Glutamatergic neuron (in vitro differentiated cells): Measurements from ENCODE around the gene COMMD1. TPM values are rescaled to one million over a fixed set of nuclear protein-coding genes. Genes with fewer than 3 reads are reported as not detected.

ENCODE experiments used
- DNase-seq: peaks from one replicate; pipeline ENCODE4 v3.0.0; 2022
- H3K27ac Mint-ChIP-seq: one replicate; pipeline ENCODE4 v1.8.0; 2020; ENCODE audit warnings: mild to moderate bottlenecking, mixed read lengths, inconsistent platforms; ENCODE audit not compliant: unreplicated experiment
- H3K27me3 Mint-ChIP-seq: one replicate; pipeline ENCODE4 v1.8.0; 2020; ENCODE audit warnings: mild to moderate bottlenecking, moderate library complexity, mixed read lengths, inconsistent platforms; ENCODE audit not compliant: unreplicated experiment
- H3K36me3 Mint-ChIP-seq: one replicate; pipeline ENCODE4 v1.8.0; 2020; ENCODE audit warnings: mild to moderate bottlenecking, mixed read lengths, inconsistent platforms; ENCODE audit not compliant: unreplicated experiment
- H3K4me1 Mint-ChIP-seq: one replicate; pipeline ENCODE4 v1.8.0; 2020; ENCODE audit warnings: mild to moderate bottlenecking, low read depth, mixed read lengths, inconsistent platforms; ENCODE audit not compliant: unreplicated experiment
- H3K4me3 Mint-ChIP-seq: one replicate; pipeline ENCODE4 v1.8.0; 2020; ENCODE audit warnings: mild to moderate bottlenecking, mixed read lengths, inconsistent platforms; ENCODE audit not compliant: unreplicated experiment
- H3K9me3 Mint-ChIP-seq: one replicate; pipeline ENCODE4 v1.8.0; 2020; ENCODE audit warnings: mild to moderate bottlenecking, moderate library complexity, mixed read lengths, inconsistent platforms; ENCODE audit not compliant: unreplicated experiment
- CTCF ChIP-seq: fragments of 200-600 bp; sonication (generic); IDR thresholded peaks from one replicate; pipeline ENCODE4 v1.5.0; 2021; ENCODE audit not compliant: partially characterized antibody, unreplicated experiment
- total RNA-seq: library from RNA; stranded (reverse); fragmentation: NEBNext Ultra II Directional; extraction: Animal tissue kit (Norgen Biotek cat#: 25700); gene quantifications from one replicate; pipeline ENCODE4 v1.2.1, GENCODE V29; 2021; ENCODE audit not compliant: unreplicated experiment

The COMMD1 gene
- total RNA-seq, 1 donor from 2014 or later: 48.2 TPM

GRCh38 chr2:62109554-62109953 lies 204.1 kb downstream of the COMMD1 start:
- Mint-ChIP-seq H3K27me3 (no peaks in the 10 kb centered on the region), H3K36me3 (no peaks in the 10 kb centered on the region), H3K27ac (no peak overlapping the region), H3K4me1 (no peaks in the 10 kb centered on the region), H3K4me3 (no peak overlapping the region), H3K9me3 (no peaks in the 10 kb centered on the region)
- no peak for TF ChIP-seq CTCF
- no peak for DNase-seq

GRCh38 chr2:62110415-62111025 lies 205.0 kb downstream of the COMMD1 start:
- Mint-ChIP-seq H3K27ac (no peak overlapping the region), H3K27me3 (no peaks in the 10 kb centered on the region), H3K9me3 (no peaks in the 10 kb centered on the region), H3K4me1 (no peaks in the 10 kb centered on the region), H3K4me3 (no peak overlapping the region), H3K36me3 (no peaks in the 10 kb centered on the region)
- TF ChIP-seq CTCF: no peak
- no peak for DNase-seq

GRCh38 chr2:62112179-62112578 lies 206.7 kb downstream of the COMMD1 start:
- no peaks in the 10 kb centered on the region for H3K27me3 Mint-ChIP-seq
- H3K4me3 Mint-ChIP-seq: no peak overlapping the region
- no peak for DNase-seq
- no peaks in the 10 kb centered on the region for H3K9me3 Mint-ChIP-seq
- TF ChIP-seq CTCF: no peak
- H3K36me3 Mint-ChIP-seq: no peaks in the 10 kb centered on the region
- no peak overlapping the region for H3K27ac Mint-ChIP-seq
- H3K4me1 Mint-ChIP-seq: no peaks in the 10 kb centered on the region

GRCh38 chr2:62114564-62114963 lies 209.1 kb downstream of the COMMD1 start:
- no peak overlapping the region for H3K4me3 Mint-ChIP-seq
- no peak overlapping the region for H3K27ac Mint-ChIP-seq
- no peaks in the 10 kb centered on the region for H3K4me1 Mint-ChIP-seq
- H3K36me3 Mint-ChIP-seq: no peaks in the 10 kb centered on the region
- no peaks in the 10 kb centered on the region for H3K27me3 Mint-ChIP-seq
- no peak for TF ChIP-seq CTCF
- no peaks in the 10 kb centered on the region for H3K9me3 Mint-ChIP-seq
- DNase-seq: no peak

GRCh38 chr2:62116983-62117382 lies 211.5 kb downstream of the COMMD1 start:
- DNase-seq: no peak
- TF ChIP-seq CTCF: no peak
- Mint-ChIP-seq H3K27ac (no peak overlapping the region), H3K36me3 (no peaks in the 10 kb centered on the region), H3K9me3 (no peaks in the 10 kb centered on the region), H3K27me3 (no peaks in the 10 kb centered on the region), H3K4me3 (no peak overlapping the region), H3K4me1 (no peaks in the 10 kb centered on the region)
